T-helper 1 cell treated with Interleukin-12 subunit alpha and Interleukin-12 subunit beta and Interleukin-4 antibody, amounts not matched to agents 30 ng/mL and 1 ng/mL, for 36 hours (primary cell): ENCODE measurements around the gene AMBRA1. TPM values are rescaled to one million over a fixed set of nuclear protein-coding genes. Genes with fewer than 3 reads are reported as not detected.

ENCODE experiments used
- intact Hi-C: fragments of 100-400 bp; cut with micrococcal nuclease; formaldehyde crosslinking; loops from one replicate; pipeline ENCODE4 v1.15.1; 2024
- total RNA-seq: library from RNA; stranded (reverse); gene quantifications from 2 replicates; pipeline ENCODE4 v1.2.3, GENCODE V29; 2022

AMBRA1 gene
- total RNA-seq, 1 donor from 2014 or later, result 41.1 TPM

GRCh38 chr11:46445920-46446771 lies 147.7 kb downstream of the AMBRA1 start:
- intact Hi-C loops, result no loop called here

DNA sequence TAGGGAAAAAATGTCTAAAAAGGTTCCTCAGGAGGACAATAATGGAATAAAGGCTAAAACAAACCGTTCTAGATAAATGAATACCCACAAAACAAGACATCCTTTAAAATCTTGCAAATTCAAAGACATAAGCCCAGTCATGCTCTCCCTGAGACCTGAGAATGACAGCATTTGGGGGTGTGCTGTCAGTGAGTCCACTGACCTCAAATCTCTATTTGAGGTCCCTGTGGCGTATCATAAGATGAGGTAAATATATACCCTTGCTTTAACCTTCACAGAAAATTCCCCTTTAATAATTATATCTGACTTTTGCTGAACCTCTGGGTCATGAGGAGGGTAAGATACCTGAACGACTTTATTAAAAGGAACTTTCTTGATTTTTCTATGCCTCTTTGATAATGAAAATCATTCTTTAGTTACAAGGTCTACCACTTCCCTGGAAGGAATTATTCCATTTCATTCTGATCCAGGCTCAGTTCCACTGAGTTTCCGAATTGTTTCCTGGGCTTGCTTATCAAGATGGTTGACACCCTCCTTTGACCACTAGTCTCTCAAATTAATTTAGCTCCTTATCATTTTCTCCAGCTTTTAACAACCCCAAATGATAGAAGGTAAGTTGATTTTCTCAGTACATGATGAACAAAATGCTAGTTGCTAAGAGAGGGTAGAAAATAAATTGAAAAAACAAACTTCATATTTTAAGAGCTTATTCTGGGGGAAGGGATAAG lies 148.5 kb downstream of the AMBRA1 start:
- intact Hi-C loops, result no loop called here

DNA sequence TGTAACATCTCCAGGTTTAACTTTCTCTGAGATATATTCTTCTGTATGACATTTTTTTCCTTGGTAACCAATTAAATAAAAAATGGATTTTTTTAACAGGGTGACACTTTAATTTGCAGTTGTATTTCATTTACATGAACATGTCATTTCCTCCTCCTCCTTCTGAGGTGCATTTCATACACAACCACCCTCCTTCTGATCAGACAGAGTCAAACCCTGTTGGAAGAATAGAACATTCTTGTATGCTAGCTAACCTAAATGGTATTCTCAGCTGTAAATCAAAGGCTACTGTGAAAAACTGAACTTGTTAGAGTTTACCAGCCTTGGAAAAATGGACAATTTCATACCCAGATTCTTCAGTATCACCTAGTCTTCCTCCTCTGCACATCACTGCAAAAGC lies 149.5 kb downstream of the AMBRA1 start:
- intact Hi-C loops, result no loop called here

GRCh38 chr11:46438211-46438610 lies 155.6 kb downstream of the AMBRA1 start:
- intact Hi-C loops, result no loop called here

DNA sequence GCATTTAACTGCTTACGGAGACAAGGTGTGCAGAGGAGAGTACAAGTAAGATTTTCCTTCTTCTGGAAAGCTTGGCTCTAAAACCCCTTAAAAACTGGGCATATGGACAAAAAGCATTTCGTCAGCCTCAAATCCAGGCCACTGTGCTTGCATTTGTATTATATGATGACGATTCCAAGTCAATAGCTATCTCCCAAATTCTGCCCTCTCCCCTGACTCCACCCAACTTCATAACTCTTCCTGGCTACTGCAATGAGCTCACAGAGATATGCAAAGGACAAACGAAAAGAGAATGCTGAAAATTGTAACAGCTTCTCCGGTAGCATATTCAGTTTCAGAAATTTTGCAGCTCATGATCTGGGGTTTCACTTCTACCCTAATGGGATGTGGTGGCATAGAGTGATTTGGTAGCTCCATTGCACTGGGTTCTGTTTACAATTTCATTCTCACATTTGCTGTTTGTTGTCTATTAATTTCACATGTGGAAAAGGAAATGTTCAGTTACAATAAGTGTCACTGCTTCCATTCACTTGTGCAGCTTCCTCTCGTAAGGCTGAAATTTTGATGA lies 156.6 kb downstream of the AMBRA1 start:
- intact Hi-C loops, result no loop called here

DNA sequence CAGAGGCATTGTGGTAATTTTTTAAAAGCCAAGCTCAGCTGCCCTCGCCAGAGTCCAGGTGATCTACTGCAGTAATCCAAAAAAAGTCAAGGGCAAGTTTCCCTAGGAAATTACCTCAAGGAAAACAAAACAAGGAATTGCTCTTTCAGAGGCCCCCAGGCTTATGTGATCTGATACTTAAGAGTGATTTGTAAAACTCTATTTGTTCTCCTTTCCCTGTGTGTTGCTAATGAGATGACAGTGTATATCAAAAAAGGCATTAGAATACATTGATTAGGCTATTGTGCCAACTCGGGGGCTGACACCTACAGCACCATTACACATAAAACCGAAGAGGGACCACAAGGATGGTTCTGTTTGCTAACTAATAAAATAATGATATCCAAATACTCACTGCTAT lies 157.7 kb downstream of the AMBRA1 start:
- intact Hi-C loops, result no loop called here

GRCh38 chr11:46435679-46436078 lies 158.1 kb downstream of the AMBRA1 start:
- intact Hi-C loops, result no loop called here

- intact Hi-C loops, result no loop called here
Measured at GRCh38 chr11:46431211-46431610, 162.6 kb downstream of the AMBRA1 start.

- intact Hi-C loops, result no loop called here
Measured at GRCh38 chr11:46429717-46430116, 164.1 kb downstream of the AMBRA1 start.

GRCh38 chr11:46427364-46427763 lies 166.5 kb downstream of the AMBRA1 start:
- intact Hi-C loops, result no loop called here

- intact Hi-C loops, result no loop called here
Measured at GRCh38 chr11:46426233-46426991, 167.4 kb downstream of the AMBRA1 start.

- intact Hi-C loops, result no loop called here
Measured at GRCh38 chr11:46422588-46422987, 171.2 kb downstream of the AMBRA1 start.

DNA sequence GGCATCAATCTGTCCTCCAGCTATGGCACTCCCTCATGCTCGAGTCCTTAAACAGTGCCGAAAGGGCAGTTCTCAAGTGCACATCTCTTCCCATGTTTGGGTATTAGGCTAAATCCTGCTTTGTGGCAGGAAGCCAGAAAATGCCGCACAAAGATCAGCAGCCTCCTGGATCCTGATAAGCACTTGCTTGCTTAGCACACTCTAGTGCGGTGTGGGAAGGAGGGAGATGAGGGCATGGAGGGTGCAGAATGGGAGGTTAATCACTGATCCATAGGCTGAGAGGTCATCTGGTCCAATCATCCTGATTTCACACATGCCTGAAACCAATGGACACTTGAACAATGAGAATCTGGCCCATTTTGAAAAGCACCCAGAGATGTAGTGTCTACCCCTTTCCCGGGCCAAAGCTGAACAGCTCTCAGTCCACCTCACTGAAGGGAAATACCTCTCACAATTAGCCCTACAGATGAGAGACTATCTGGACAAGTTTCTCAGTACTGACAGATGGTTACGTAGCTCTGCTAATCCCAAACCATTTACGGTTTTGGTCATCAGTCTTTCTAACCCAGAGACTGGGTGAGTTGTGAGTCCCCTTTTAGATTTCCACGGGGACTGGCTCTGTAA lies 172.5 kb downstream of the AMBRA1 start:
- intact Hi-C loops, result no loop called here

- intact Hi-C loops, result no loop called here
Measured at GRCh38 chr11:46420513-46420912, 173.3 kb downstream of the AMBRA1 start.

DNA sequence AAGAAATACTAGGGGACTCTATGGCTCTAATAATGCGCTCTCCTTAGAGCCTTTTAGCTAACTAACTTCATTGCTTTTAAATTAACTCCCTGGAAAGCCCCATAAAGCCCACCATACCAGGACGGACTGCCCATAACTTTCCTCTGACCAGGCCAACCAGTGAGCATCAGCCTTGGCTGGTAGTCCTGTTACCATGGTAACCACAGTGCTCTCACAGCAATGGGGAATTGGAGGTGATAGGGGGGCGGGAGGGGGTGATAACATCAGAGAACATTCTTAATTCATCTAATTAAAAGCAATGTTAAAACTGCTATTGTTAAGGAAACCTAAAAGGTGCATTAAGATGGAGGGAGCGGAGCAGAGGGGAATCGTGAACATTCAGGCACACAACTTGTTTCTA lies 175.1 kb downstream of the AMBRA1 start:
- intact Hi-C loops, result no loop called here

GRCh38 chr11:46417711-46418110 lies 176.1 kb downstream of the AMBRA1 start:
- intact Hi-C loops, result no loop called here

DNA sequence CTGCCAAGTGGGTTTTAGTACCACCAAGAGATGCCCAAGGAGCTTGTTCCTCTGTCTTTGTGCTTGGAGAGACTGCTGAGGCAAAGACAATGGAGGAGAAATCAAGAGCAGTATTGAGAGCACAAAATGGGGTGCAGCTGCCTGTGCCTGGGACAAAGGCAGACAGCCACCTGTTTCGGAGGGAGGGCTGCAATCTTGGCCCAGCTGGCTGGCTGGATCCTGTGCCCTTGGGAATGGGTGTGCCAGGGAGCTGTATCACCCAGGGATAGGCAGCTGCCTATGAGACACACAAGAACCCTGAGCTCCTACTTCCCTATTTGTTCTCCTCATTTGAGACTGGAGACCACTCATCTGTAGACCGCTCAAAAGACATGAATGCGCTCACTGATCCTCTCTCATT lies 178.9 kb downstream of the AMBRA1 start:
- intact Hi-C loops, result no loop called here

GRCh38 chr11:46414466-46414796 lies 179.4 kb downstream of the AMBRA1 start:
- intact Hi-C loops, result no loop called here

DNA sequence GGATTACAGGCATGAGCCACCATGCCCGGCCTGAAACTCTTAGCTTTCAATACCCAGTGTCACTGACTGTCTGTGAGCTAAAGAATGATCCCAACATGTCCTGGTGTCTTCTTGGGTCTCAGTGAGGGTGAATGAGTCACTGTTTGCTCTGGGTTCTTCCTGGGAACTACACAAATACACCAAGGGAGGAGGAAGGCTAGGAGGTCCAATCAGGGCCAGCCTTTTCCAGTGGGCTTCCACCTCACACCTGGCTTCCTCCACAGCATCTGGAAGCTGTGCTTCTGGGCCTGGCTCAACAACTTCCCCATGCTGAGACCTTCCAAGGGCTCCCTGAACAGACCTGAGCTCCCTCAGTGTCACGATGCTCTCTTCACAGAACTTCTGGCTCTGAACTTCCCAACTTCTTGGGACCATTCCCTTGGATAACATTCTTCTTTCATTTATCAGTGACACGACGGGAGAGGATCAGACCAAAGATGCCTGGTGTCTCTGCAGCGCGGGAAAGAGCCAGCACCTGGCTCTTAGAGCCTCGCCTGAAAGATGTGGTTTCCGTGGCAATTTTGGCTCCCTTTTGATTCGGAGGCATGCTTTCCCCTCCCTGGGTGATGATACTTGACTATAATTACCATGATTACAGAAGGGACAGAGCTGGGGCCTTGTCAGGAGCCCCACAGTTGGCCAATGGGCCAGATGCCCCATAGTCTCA lies 179.9 kb downstream of the AMBRA1 start:
- intact Hi-C loops, result no loop called here

GRCh38 chr11:46410021-46410420 lies 183.8 kb downstream of the AMBRA1 start:
- intact Hi-C loops, result no loop called here
